Renal cortex interstitium (tissue), 11 donors: ENCODE measurements around the gene FXYD2. TPM values are rescaled to one million over a fixed set of nuclear protein-coding genes. Genes with fewer than 3 reads are reported as not detected.
A peak's percentile ranks its signal among the peaks of the same experiment; 100 is the strongest.

Source experiments
- DNase-seq, 11 donors: peaks; one replicate each; pipeline ENCODE4 v3.0.0-alpha.2; 2013; ENCODE audit warnings: low read depth in 9 of 11, low spot score in 4 of 11; ENCODE audit errors: extremely low read depth in 1 of 11
- polyA plus RNA-seq, 3 donors: library from polyadenylated mRNA; unstranded; fragments of 120-200 nt; gene quantifications; one replicate each; pipeline ENCODE4 v1.2.1, GENCODE V29; 2013; ENCODE audit not compliant: insufficient read length in 3 of 3

The FXYD2 gene
- polyA plus RNA-seq, 3 donors = 363 to 550 (median 455) TPM

- DNase-seq = no peak
These were observed 6.3 kb upstream of the FXYD2 start for GRCh38 chr11:117830674-117831351.

GRCh38 chr11:117830072-117830471, 5.5 kb upstream of the FXYD2 start:
- DNase-seq = no peak

GRCh38 chr11:117829369-117829725, 4.8 kb upstream of the FXYD2 start:
- DNase-seq = no peak

- DNase-seq = no peak
These were observed 4.2 kb upstream of the FXYD2 start for GRCh38 chr11:117828611-117829368.

- no peak for DNase-seq
These were observed 3.3 kb upstream of the FXYD2 start for GRCh38 chr11:117827521-117828511.

- no peak for DNase-seq
These were observed 2.3 kb upstream of the FXYD2 start for GRCh38 chr11:117826832-117827231.

GRCh38 chr11:117826190-117826570, 1.6 kb upstream of the FXYD2 start:
- no peak for DNase-seq

- no peak for DNase-seq
These were observed 1.1 kb upstream of the FXYD2 start for GRCh38 chr11:117825538-117826189.

GRCh38 chr11:117823946-117824420, 561 bp downstream of the FXYD2 start:
- peak in 2 of 11 donors; percentile 31 to 53 for DNase-seq

- no peak for DNase-seq
These were observed 1.1 kb downstream of the FXYD2 start for GRCh38 chr11:117823294-117823945.

- no peak for DNase-seq
These were observed 2.2 kb downstream of the FXYD2 start for GRCh38 chr11:117822074-117823033.

- no peak for DNase-seq
These were observed 3.1 kb downstream of the FXYD2 start for GRCh38 chr11:117821431-117821830.

- DNase-seq = no peak
These were observed 4.0 kb downstream of the FXYD2 start for GRCh38 chr11:117820516-117820915.

GRCh38 chr11:117820071-117820470, 4.5 kb downstream of the FXYD2 start:
- DNase-seq = no peak

- peak in 7 of 11 donors; percentile 73 to 87 (median 78) for DNase-seq
These were observed 5.2 kb downstream of the FXYD2 start for GRCh38 chr11:117819096-117820040.
